Type B pancreatic cell (in vitro differentiated cells): ENCODE results near the gene VPS35. TPM values are rescaled to one million over a fixed set of nuclear protein-coding genes. Genes with fewer than 3 reads are reported as not detected.
A peak's percentile ranks its signal among the peaks of the same experiment; 100 is the strongest.

ENCODE experiments used
- DNase-seq: peaks from one replicate; pipeline ENCODE4 v3.0.0; 2021; ENCODE audit warnings: mixed read lengths; ENCODE audit not compliant: unreplicated experiment; ENCODE audit errors: extremely low spot score
- H3K27ac Mint-ChIP-seq: 2 replicates; pipeline ENCODE4 v1.8.0; 2021; ENCODE audit warnings: mild to moderate bottlenecking, mixed read lengths
- H3K27me3 Mint-ChIP-seq: 2 replicates; pipeline ENCODE4 v1.8.0; 2021; ENCODE audit warnings: mixed read lengths
- H3K36me3 Mint-ChIP-seq: 2 replicates; pipeline ENCODE4 v1.8.0; 2021; ENCODE audit warnings: mixed read lengths
- H3K4me1 Mint-ChIP-seq: one replicate; pipeline ENCODE4 v1.8.0; 2021; ENCODE audit warnings: mixed read lengths; ENCODE audit not compliant: unreplicated experiment
- H3K4me3 Mint-ChIP-seq: 2 replicates; pipeline ENCODE4 v1.8.0; 2021; ENCODE audit warnings: mild to moderate bottlenecking, mixed read lengths
- H3K9me3 Mint-ChIP-seq: 2 replicates; pipeline ENCODE4 v1.8.0; 2021; ENCODE audit warnings: mixed read lengths
- total RNA-seq: library from RNA; stranded (reverse); gene quantifications from 2 replicates; pipeline ENCODE4 v1.2.1, GENCODE V29; 2021; ENCODE audit warnings: low replicate concordance
- TF ChIP-seq, protein P1 (sequence below): fragments of 200-600 bp; sonication (generic); conservative IDR thresholded peaks from 2 replicates; pipeline ENCODE4 v1.5.0; 2021; ENCODE audit warnings: antibody characterized with exemption, mild to moderate bottlenecking

The VPS35 gene
- total RNA-seq, 1 donor from 2014 or later, result 125 TPM

DNA sequence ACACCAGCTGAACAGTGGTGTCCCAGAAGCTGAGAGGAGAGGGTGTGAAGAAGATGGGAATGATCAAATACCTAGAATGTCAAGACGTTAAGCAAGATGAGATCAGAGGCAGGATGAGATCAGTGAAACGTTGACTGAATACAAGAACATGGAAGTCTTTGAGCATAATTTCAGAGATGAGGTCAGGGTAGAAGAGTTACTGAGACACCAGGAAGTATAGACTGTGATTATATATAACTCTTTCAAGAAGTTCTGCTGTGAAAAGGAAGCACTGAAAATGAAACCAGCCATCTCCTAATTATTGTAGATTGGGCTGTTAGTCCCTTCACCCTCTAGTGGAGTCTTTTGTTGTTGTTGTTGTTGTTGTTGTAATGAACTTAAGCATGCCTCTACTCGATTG, 76.9 kb downstream of the VPS35 start:
- no peak overlapping the region for H3K27ac Mint-ChIP-seq
- no peaks in the 10 kb centered on the region for H3K9me3 Mint-ChIP-seq
- no peaks in the 10 kb centered on the region for H3K27me3 Mint-ChIP-seq
- no peaks in the 10 kb centered on the region for H3K4me1 Mint-ChIP-seq
- TF ChIP-seq, protein P1, sequence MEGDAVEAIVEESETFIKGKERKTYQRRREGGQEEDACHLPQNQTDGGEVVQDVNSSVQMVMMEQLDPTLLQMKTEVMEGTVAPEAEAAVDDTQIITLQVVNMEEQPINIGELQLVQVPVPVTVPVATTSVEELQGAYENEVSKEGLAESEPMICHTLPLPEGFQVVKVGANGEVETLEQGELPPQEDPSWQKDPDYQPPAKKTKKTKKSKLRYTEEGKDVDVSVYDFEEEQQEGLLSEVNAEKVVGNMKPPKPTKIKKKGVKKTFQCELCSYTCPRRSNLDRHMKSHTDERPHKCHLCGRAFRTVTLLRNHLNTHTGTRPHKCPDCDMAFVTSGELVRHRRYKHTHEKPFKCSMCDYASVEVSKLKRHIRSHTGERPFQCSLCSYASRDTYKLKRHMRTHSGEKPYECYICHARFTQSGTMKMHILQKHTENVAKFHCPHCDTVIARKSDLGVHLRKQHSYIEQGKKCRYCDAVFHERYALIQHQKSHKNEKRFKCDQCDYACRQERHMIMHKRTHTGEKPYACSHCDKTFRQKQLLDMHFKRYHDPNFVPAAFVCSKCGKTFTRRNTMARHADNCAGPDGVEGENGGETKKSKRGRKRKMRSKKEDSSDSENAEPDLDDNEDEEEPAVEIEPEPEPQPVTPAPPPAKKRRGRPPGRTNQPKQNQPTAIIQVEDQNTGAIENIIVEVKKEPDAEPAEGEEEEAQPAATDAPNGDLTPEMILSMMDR, result no peak
- DNase-seq, result no peak
- H3K4me3 Mint-ChIP-seq, result no peak overlapping the region
- H3K36me3 Mint-ChIP-seq, result peaks cover 11% of the 10 kb centered on the region

DNA sequence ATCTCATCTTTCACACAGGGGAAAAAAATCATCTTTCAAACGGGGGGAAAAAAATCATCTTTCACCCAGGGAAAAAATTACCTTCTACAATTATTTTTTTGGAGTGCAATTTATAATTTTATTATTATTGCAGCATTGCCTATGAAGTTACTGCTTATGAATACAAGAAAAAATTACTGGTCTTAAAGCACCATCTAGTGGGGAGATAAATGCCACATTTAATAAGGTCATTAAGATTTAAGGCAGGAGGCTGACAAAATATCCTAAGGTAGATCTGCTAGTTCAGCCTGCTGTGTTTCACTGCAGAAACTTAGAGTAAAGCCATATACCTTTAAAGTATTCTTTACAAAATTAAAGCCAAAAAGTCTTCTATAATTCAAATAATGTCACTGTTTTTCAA, 81.4 kb downstream of the VPS35 start:
- H3K4me3 Mint-ChIP-seq, result no peak overlapping the region
- TF ChIP-seq, protein P1, result peak; percentile 60
- peaks cover 11% of the 10 kb centered on the region for H3K36me3 Mint-ChIP-seq
- no peak overlapping the region for H3K27ac Mint-ChIP-seq
- no peak for DNase-seq
- no peaks in the 10 kb centered on the region for H3K27me3 Mint-ChIP-seq
- H3K9me3 Mint-ChIP-seq, result no peaks in the 10 kb centered on the region
- H3K4me1 Mint-ChIP-seq, result no peaks in the 10 kb centered on the region

DNA sequence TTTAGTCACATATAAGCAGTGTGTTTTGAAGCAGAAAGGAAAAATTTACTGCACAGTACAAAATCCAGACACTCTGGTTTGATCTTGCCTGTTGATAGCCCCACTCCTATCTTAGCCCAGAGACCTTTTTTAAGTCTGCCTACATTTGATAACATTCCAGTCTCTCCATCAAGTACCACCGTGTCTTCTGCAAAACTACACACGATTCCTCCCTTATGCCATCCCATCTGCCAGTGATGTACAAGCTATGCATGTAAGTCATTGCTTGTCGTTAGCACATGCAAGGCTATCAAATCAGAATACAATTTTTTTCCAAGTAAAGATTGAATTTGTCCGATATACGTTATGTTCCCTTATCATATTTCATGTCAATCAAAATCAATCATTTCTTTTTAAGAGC, 82.7 kb downstream of the VPS35 start:
- DNase-seq, result no peak
- H3K36me3 Mint-ChIP-seq, result peaks cover 11% of the 10 kb centered on the region
- H3K27me3 Mint-ChIP-seq, result no peaks in the 10 kb centered on the region
- no peak overlapping the region for H3K27ac Mint-ChIP-seq
- H3K9me3 Mint-ChIP-seq, result no peaks in the 10 kb centered on the region
- no peaks in the 10 kb centered on the region for H3K4me1 Mint-ChIP-seq
- TF ChIP-seq, protein P1, result no peak
- no peak overlapping the region for H3K4me3 Mint-ChIP-seq

Other genes with a start within 250 kb of the VPS35 start
- gene SHCBP1, start 67.8 kb downstream of the VPS35 start, total RNA-seq, result 5.4 and 12.7 TPM in 2 replicates
- gene ORC6, start 481 bp upstream of the VPS35 start, total RNA-seq, result 20.7 and 48.8 TPM in 2 replicates
- gene MYLK3, start 59.2 kb upstream of the VPS35 start, total RNA-seq, result 0.12 and 0.82 TPM in 2 replicates
- 11.5 and 14.3 TPM in 2 replicates for gene C16orf87, start 142.0 kb upstream of the VPS35 start, total RNA-seq
- 28.6 and 47.8 TPM in 2 replicates for gene GPT2, start 195.2 kb upstream of the VPS35 start, total RNA-seq